Tibial artery (tissue), 4 donors: ENCODE data around the gene HDLBP.

Experiments used
- DNase-seq, 2 donors: peaks; one replicate each; pipeline ENCODE4 v3.0.0-alpha.2; 2019
- H3K27ac ChIP-seq, 2 donors: fragments of 200-600 bp; sonication (generic) in 1 of 2; 1 replicate in 1 of 2; 2 replicates in 1 of 2; pipeline ENCODE4 v1.5.1; 2018 to 2019; ENCODE audit warnings: mild to moderate bottlenecking in 1 of 2
- H3K27me3 ChIP-seq, 2 donors: fragments of 200-600 bp; sonication (generic) in 1 of 2; one replicate each; pipeline versions ENCODE4 v1.5.1 to v1.6.0; 2016 to 2019
- H3K36me3 ChIP-seq, 3 donors: fragments of 200-600 bp; sonication (generic) in 2 of 3; one replicate each; pipeline ENCODE4 v1.5.1; 2016 to 2019; ENCODE audit warnings: mild to moderate bottlenecking in 2 of 3
- H3K4me1 ChIP-seq, 4 donors: fragments of 200-600 bp; sonication (generic) in 2 of 4; 1 replicate in 3 of 4; 2 replicates in 1 of 4; pipeline ENCODE4 v1.5.1; 2016 to 2019
- H3K4me3 ChIP-seq, 2 donors: fragments of 200-600 bp; sonication (generic) in 1 of 2; 1 replicate in 1 of 2; 2 replicates in 1 of 2; pipeline ENCODE4 v1.5.1; 2018 to 2019; ENCODE audit warnings: mild to moderate bottlenecking in 2 of 2
- H3K9me3 ChIP-seq, 3 donors: fragments of 200-600 bp; sonication (generic) in 1 of 3; one replicate each; pipeline ENCODE4 v1.5.1; 2016 to 2019
- intact Hi-C: fragments of 100-400 bp; cut with DNase I; formaldehyde crosslinking; loops from one replicate; pipeline ENCODE4 v1.15.0; 2023; ENCODE audit warnings: low total_unique reads
- TF ChIP-seq, protein P1 (sequence below), 2 experiments: fragments of 200-600 bp in 1 of 2; fragments of 450-650 bp in 1 of 2; IDR thresholded peaks; one replicate each; pipeline ENCODE4 v1.5.1; 2017 to 2019; ENCODE audit warnings: antibody characterized with exemption in 2 of 2, mild to moderate bottlenecking in 1 of 2, moderate library complexity in 1 of 2

The HDLBP gene

DNA sequence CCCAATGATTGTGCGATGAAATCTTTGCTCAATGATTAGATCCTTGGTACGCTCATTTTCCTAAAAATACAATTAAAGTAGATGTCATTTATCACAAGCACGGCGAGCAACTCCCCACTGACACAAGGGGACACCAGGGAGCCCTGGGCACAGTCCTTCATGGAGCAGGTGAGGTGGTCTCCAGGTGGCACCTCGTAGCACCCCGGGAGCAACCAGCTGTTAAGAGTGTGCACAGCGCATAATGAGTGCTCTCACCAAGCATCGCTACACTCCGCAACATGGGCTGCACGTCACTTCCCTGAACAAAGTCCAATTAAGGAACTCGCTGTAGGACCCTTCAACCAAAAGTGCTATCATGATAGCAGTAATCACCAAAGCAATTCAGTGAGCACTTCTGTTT lies 67.2 kb downstream of the HDLBP start:
- TF ChIP-seq, protein P1, sequence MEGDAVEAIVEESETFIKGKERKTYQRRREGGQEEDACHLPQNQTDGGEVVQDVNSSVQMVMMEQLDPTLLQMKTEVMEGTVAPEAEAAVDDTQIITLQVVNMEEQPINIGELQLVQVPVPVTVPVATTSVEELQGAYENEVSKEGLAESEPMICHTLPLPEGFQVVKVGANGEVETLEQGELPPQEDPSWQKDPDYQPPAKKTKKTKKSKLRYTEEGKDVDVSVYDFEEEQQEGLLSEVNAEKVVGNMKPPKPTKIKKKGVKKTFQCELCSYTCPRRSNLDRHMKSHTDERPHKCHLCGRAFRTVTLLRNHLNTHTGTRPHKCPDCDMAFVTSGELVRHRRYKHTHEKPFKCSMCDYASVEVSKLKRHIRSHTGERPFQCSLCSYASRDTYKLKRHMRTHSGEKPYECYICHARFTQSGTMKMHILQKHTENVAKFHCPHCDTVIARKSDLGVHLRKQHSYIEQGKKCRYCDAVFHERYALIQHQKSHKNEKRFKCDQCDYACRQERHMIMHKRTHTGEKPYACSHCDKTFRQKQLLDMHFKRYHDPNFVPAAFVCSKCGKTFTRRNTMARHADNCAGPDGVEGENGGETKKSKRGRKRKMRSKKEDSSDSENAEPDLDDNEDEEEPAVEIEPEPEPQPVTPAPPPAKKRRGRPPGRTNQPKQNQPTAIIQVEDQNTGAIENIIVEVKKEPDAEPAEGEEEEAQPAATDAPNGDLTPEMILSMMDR (IDR thresholded peaks at IDR 0.05): no peak
- Histone ChIP-seq H3K27me3 (no peaks in the 10 kb centered on the region), H3K36me3 (peaks cover 94 to 100% (median 97%) of the 10 kb centered on the region in 3 donors), H3K9me3 (no peaks in the 10 kb centered on the region), H3K4me3 (no peak overlapping the region), H3K27ac (no peak overlapping the region), H3K4me1 (no peaks in the 10 kb centered on the region)
- intact Hi-C loops: no loop called here
- no peak for DNase-seq

DNA sequence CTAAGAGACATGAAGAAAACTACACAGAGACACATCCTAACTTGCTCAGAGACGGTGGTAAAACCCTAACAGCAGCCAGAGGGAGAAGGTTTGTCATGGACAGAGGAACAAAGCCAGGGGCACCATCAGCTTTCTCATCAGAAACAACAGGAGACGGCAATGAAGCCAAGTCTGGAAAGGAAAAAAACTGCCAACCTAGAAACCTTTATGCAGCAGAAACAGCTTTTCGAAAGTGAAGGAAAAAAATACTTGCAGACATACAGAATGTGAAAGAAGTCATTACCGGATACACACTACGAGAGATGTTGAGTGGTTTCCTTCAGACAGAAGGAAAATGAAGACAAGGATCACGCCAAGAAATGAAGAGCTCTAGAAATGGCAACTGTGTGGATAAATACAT lies 71.1 kb downstream of the HDLBP start:
- Histone ChIP-seq H3K36me3 (peaks cover 92 to 100% (median 98%) of the 10 kb centered on the region in 3 donors), H3K9me3 (no peaks in the 10 kb centered on the region), H3K4me3 (no peak overlapping the region), H3K27ac (no peak overlapping the region), H3K27me3 (no peaks in the 10 kb centered on the region), H3K4me1 (no peaks in the 10 kb centered on the region)
- DNase-seq: no peak
- TF ChIP-seq, protein P1 (IDR thresholded peaks at IDR 0.05): no peak
- intact Hi-C loops: no loop called here

DNA sequence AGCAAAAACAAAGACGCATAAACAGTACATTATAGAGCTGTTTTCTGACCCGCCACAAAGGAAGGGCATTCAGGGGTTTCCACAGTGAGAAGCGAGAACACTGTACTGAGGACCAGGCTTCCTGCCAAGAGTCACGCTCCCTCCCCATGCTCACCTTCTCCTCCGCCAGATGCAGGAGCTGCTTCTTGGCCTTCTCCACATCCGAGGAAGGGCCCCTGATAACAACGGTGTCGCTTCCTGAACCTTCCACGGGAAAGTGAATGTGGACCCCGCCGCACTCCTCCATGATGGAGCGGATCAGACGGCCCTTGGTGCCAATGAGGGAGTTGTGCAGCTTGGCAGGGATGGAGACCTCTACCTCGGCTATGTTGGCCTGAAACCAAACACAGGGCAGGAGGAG lies 73.2 kb downstream of the HDLBP start:
- no peaks in the 10 kb centered on the region for H3K9me3 ChIP-seq
- intact Hi-C loops: no loop called here
- no peaks in the 10 kb centered on the region for H3K27me3 ChIP-seq
- no peak for DNase-seq
- H3K36me3 ChIP-seq: peaks cover 92 to 100% (median 96%) of the 10 kb centered on the region in 3 donors
- H3K27ac ChIP-seq: no peak overlapping the region
- TF ChIP-seq, protein P1 (IDR thresholded peaks at IDR 0.05): no peak
- no peaks in the 10 kb centered on the region for H3K4me1 ChIP-seq
- H3K4me3 ChIP-seq: no peak overlapping the region

GRCh38 chr2:241241669-241242068 lies 73.8 kb downstream of the HDLBP start:
- no peaks in the 10 kb centered on the region for H3K4me1 ChIP-seq
- DNase-seq: no peak
- TF ChIP-seq, protein P1 (IDR thresholded peaks at IDR 0.05): no peak
- peaks cover 92 to 100% (median 96%) of the 10 kb centered on the region in 3 donors for H3K36me3 ChIP-seq
- intact Hi-C loops: no loop called here
- no peaks in the 10 kb centered on the region for H3K27me3 ChIP-seq
- H3K4me3 ChIP-seq: no peak overlapping the region
- no peaks in the 10 kb centered on the region for H3K9me3 ChIP-seq
- no peak overlapping the region for H3K27ac ChIP-seq

- peaks cover 93 to 100% (median 96%) of the 10 kb centered on the region in 3 donors for H3K36me3 ChIP-seq
- TF ChIP-seq, protein P1 (IDR thresholded peaks at IDR 0.05): no peak
- intact Hi-C loops: no loop called here
- no peaks in the 10 kb centered on the region for H3K4me1 ChIP-seq
- H3K4me3 ChIP-seq: no peak overlapping the region
- no peak for DNase-seq
- H3K27ac ChIP-seq: no peak overlapping the region
- H3K27me3 ChIP-seq: no peaks in the 10 kb centered on the region
- H3K9me3 ChIP-seq: no peaks in the 10 kb centered on the region
Observed at GRCh38 chr2:241240320-241241004, 75.0 kb downstream of the HDLBP start.
